HG02870 (cell line): ENCODE results near the gene ETV7.
A peak's percentile ranks its signal among the peaks of the same experiment; 100 is the strongest.
"Not testable (repeated sequence)": the region's sequence is repeated elsewhere in the genome, so short reads cannot be mapped to it uniquely, and the experiment has no call there.

Experiments used
- ATAC-seq: cut with Tn5 transposase; IDR thresholded peaks from one replicate; pipeline ENCODE4 v1.9.1; 2021; ENCODE audit warnings: mild to moderate bottlenecking, moderate library complexity; ENCODE audit not compliant: unreplicated experiment

The ETV7 gene

DNA sequence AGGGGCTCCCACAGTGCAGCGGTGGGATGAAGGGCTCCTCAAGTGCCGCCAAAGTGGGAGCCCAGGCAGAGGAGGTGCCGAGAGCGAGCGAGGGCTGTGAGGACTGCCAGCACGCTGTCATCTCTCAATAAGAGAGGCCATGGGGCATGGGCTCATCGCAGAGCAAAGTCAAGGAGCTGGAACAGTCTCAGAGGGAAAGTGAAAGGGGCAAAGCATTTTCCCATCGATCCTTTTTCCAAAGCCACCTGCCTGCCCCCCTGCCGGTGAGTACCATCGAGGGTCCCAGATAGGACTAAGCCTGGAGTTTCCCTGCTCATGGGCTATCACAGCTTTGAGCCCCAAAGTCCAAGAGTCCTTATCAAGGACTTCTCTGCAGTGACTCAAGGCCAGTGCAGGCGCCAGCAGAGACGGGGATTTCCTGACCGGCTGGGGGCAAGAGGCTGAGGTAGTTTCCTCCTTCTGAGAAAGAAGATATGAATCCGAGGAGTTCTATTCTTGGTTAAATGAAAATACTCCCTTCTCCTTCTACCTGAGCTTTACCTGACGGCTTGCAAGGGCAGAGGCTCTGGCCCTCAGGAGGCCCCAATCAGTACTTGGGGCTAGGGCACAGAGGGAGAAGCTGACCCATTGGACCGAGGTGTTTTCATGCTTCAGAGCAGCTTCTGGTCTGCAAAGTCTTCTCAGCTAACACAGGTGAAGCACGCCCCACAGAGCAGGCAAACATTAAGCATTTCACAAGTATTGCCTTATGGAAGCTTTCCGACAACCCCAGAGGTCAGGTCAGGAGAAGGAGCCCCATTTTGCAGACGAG lies 22.6 kb downstream of the ETV7 start:
- ATAC-seq = peak; percentile 75

DNA sequence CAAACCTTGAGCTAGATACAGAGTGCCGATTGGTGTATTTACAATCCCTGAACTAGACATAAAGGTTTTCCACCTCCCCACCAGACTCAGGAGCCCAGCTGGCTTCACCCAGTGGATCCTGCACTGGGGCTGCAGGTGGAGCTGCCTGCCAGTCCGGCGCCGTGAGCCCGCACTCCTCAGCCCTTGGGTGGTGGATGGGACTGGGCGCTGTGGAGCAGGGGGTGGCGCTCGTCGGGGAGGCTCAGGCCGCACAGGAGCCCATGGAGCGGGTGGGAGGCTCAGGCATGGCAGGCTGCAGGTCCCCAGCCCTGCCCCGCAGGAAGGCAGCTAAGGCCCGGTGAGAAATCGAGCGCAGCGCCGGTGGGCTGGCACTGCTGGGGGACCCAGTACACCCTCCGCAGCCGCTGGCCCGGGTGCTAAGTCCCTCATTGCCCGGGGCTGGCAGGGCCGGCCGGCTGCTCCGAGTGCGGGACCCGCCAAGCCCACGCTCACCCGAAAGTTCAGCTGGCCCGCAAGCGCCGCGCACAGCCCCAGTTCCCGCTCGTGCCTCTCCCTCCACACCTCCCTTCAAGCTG lies 23.3 kb downstream of the ETV7 start:
- not testable (repeated sequence) for ATAC-seq

DNA sequence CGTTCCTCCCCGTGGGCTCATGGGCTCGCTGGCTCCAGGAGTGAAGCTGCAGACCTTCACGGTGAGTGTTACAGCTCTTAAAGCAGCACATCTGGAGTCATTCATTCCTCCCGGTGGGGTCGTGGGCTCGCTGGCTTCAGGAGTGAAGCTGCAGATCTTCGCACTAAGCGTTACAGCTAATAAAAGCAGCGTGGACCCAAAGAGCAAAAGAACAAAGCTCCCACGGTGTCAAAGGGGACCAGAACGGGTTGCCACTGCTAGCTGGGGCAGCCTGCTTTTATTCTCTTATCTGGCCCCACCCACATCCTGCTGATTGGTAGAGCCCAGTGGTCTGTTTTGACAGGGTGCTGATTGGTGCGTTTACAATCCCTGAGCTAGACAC lies 24.1 kb downstream of the ETV7 start:
- ATAC-seq = not testable (repeated sequence)

DNA sequence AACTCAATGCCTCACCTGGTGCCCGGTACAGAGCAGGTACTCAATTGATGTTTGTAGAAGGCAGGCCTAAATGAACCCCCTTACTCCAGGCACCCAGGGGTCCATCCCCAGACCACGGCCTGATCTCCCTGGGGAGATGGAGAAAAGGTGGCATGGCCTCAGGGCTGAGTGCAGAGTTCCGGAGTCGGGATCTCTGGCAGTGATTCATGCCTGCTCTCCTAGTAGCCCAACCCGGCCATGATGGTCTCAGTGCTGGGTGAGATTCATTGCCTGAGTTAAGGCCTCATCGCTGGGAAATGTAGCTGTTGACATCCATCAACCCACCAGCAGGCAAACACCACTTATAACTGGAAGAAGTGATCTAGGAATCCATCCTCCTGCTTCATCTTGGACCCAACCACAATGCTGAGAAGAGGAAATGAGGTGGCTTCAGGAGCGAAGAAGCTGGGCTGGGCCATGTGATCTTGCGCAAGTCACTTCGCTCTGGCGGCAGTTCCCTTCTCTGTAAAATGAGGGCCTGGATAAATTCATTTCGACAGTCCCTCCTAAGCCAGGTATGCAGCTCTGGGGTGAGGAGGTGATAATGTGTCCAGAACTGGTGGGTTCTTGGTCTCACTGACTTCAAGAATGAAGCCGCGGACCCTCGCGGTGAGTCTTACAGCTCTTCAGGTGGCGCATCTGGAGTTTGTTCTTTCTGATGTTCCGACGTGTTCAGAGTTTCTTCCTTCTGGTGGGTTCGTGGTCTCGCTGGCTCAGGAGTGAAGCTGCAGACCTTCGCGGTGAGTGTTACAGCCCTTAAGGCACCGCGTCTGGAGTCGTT lies 24.7 kb downstream of the ETV7 start:
- no peak for ATAC-seq

DNA sequence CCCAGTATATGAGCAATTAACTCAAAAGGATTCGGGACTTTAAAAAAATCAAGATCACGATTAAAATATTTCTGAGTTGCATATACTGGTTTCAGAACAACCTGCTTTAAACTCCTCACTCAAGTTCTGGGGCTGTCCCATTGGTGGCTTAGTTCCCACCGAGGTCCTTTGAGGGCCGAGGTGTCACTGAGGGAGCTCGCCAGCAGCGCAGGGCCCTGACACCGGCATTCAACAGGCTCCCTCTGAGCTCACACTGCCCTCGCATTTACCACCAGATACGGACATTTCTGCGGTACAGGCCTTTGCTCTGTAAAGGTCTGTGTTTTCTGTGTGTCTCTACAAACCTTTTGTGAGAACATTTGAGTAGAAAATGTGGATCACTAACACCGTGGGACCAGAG lies 26.4 kb downstream of the ETV7 start:
- ATAC-seq = no peak

- peak; percentile 38 for ATAC-seq
Measured at GRCh38 chr6:36360241-36361054, 27.0 kb downstream of the ETV7 start.

GRCh38 chr6:36358226-36358915 lies 29.1 kb downstream of the ETV7 start:
- no peak for ATAC-seq

- ATAC-seq = no peak
Measured at GRCh38 chr6:36357872-36358225, 29.6 kb downstream of the ETV7 start.

GRCh38 chr6:36355819-36356218 lies 31.6 kb downstream of the ETV7 start:
- ATAC-seq = no peak

DNA sequence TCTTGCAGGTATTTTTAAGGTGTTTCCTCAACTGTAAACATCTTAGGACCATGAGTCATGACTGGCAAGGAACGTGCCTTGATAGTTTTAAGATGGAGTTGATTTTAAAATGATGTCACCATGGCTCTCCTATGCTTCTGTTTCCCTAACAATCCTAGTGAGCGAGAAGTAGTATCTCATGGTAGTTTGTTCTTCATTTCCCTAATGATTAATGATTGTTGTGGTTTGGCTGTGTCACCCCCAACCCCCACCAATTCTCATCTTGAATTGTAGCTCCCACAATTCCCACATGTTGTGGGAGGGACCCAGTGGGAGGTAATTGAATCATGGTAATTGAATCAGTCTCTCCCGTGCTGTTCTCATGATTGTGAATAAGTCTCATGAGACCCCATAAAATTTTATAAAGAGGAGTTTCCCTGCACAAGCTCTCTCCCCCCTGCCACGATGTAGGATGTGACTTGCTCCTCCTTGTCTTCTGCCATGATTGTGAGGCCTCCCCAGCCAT lies 34.0 kb downstream of the ETV7 start:
- no peak for ATAC-seq

DNA sequence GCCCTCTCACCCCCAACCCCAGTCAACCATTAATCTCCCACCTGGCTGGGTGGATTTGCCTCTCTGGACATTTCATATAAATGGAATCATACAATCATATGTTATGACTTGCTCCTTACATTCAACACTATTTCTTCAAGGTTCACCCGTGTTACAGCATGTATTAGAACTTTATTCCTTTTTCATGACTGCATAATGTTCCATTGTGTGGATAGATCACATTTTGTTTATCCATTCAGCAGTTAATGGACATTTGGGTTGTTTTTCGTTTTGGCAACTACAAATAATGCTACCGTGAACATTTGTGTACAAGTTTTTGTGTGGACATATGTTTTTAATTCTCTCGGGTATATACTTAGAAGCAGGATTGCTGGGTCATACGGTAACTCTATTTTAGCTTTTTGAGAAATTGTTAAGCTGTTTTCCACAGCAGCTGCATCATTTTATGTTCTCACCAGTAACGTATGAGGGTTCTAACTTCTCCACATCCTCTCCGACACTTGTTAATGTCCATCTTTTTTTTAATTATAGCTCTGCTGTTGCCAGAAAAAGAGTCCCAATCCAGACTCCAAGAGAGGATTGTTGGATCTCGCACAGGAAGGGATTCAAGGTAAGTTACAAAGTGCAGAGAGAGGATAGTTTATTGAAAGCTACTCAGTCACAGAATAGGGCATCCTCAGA lies 34.9 kb downstream of the ETV7 start:
- ATAC-seq = no peak

- ATAC-seq = no peak
Measured at GRCh38 chr6:36350681-36351571, 36.5 kb downstream of the ETV7 start.

GRCh38 chr6:36350082-36350481 lies 37.4 kb downstream of the ETV7 start:
- ATAC-seq = no peak

DNA sequence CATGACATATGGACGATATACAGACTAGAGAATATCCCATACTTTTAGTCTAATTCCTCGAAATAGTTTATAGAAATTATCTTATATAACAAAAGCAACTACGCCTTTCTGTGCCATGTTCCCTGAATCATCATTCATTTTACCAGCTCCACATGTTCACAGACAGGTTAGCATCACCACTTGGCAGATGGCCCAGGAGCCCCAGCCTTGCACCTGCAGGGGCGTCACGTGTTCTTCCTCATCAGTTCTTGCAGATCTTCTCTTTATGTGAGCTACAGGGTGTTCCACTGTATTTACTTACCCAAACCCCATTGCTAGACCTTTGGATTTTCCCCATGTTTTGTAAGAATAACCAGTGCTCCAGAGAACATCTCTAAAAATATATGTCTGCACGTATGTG lies 38.2 kb downstream of the ETV7 start:
- ATAC-seq = no peak

GRCh38 chr6:36347621-36348020 lies 39.8 kb downstream of the ETV7 start:
- ATAC-seq = no peak

GRCh38 chr6:36346486-36347273 lies 40.8 kb downstream of the ETV7 start:
- ATAC-seq = no peak

DNA sequence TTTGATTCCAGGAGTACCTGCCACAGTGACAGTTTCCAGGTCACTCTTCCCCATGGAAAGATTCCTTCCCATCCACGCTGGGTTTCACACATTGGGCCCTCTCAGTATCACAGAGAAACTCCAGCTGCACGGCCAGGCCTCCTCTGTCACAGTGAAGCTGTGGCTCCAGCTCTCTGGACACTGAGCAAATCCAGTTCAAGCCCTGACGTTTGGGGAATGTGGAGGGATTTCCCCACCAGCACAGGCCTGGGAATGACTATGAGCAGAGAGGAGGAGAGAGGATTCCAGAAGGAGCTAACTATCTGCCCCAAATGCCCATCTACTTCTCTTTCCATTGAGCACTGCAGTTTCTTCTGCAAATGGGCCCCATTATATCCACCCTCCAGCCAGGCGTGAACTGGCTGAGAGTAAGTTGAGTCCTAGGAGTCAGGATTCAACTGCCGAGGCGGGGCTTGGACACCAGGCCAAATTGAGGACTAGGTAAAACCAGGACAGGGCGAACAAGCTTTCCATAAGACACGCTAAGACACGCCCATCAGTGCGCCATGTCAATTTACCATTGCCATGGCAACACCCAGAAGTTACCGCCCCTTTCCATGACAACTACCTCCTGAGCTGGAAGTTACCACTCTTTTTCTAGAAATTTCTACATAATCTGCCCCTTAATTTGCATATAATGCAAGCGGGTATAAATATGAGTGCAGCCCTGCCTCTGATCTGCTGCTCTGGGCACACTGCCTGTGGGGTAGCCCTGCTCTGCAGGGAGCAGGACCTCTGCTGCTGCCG lies 41.6 kb downstream of the ETV7 start:
- ATAC-seq = no peak
